MCF 10A (cell line): ENCODE measurements around the gene GASK1B. TPM values are rescaled to one million over a fixed set of nuclear protein-coding genes. Genes with fewer than 3 reads are reported as not detected.

Source experiments
- BruUV-seq: library from RNA; stranded (reverse); fragments of 400-500 nt; replicated peaks from 2 replicates; lab custom pipeline; 2021; lab: Mats Ljungman, UMichigan
- CTCF ChIA-PET: fragments of 300-600 bp; sonication (Branson Sonifier 250); formaldehyde crosslinking; extraction: SDS; loops from one replicate; lab custom pipeline; 2021; ENCODE audit warnings: antibody characterized with exemption, inconsistent platforms; lab: Yijun Ruan, JAX
- POLR2A ChIA-PET: fragments of 300-600, 350-650 bp; sonication (Branson Sonifier 250); formaldehyde crosslinking; extraction: SDS; loops from one replicate; lab custom pipeline; 2020; ENCODE audit warnings: antibody characterized with exemption, inconsistent platforms; lab: Yijun Ruan, JAX
- DNase-seq: peaks from one replicate; pipeline ENCODE4 v3.0.0-alpha.2; 2018; ENCODE audit not compliant: unreplicated experiment
- H3K27ac Mint-ChIP-seq: one replicate; pipeline ENCODE4 v1.8.0; 2022; ENCODE audit warnings: mild to moderate bottlenecking, low read depth, mixed read lengths; ENCODE audit not compliant: unreplicated experiment
- H3K27me3 Mint-ChIP-seq: one replicate; pipeline ENCODE4 v1.8.0; 2022; ENCODE audit warnings: mixed read lengths; ENCODE audit not compliant: insufficient read depth, unreplicated experiment
- H3K36me3 Mint-ChIP-seq: one replicate; pipeline ENCODE4 v1.8.0; 2022; ENCODE audit warnings: mild to moderate bottlenecking, moderate library complexity, mixed read lengths; ENCODE audit not compliant: insufficient read depth, unreplicated experiment
- H3K4me1 Mint-ChIP-seq: one replicate; pipeline ENCODE4 v1.8.0; 2022; ENCODE audit warnings: mixed read lengths; ENCODE audit not compliant: insufficient read depth, unreplicated experiment
- H3K4me3 Mint-ChIP-seq: one replicate; pipeline ENCODE4 v1.8.0; 2022; ENCODE audit warnings: mild to moderate bottlenecking, moderate library complexity, mixed read lengths; ENCODE audit not compliant: unreplicated experiment
- H3K9me3 Mint-ChIP-seq: one replicate; pipeline ENCODE4 v1.8.0; 2022; ENCODE audit warnings: mixed read lengths; ENCODE audit not compliant: unreplicated experiment
- intact Hi-C: fragments of 100-400 bp; cut with micrococcal nuclease; formaldehyde crosslinking; loops from 2 replicates; pipeline ENCODE4 v1.14.1; 2022
- total RNA-seq: library from RNA; stranded (reverse); gene quantifications from 2 replicates; pipeline ENCODE4 v1.2.3, GENCODE V29; 2022
- TF ChIP-seq, protein P1 (sequence below): fragments of 200-600 bp; IDR thresholded peaks from one replicate; pipeline ENCODE4 v1.8.0; 2022; ENCODE audit warnings: antibody characterized with exemption, mild to moderate bottlenecking; ENCODE audit not compliant: unreplicated experiment

Gene GASK1B
- total RNA-seq, 1 experiment from 2014 or later, result 9.7 TPM

DNA sequence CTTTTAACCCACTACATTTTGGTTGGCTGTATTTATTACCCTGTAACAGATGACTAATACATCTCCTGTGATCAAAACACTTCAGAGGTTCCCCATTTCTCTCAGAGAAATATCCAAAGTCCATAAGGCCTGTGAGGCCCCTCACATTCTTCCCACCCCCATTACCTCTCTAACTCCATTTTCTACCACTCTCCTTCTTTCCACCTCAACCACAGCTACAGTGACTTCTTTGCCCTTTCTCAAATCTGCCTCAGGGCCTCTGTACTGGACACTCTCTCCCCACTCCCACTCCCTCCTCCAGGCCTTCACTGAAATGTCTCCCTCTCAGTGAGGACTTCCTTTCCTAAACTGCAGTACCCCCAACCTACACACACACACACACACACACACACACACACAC is 29.1 kb upstream of the GASK1B start:
- no peak overlapping the region for H3K27ac Mint-ChIP-seq
- H3K4me1 Mint-ChIP-seq, result no peaks in the 10 kb centered on the region
- peaks cover 5% of the 10 kb centered on the region for H3K36me3 Mint-ChIP-seq
- no peak overlapping the region for H3K4me3 Mint-ChIP-seq
- POLR2A ChIA-PET, result interaction anchor here (0.9 kb wide), 1 partner anchor 8 kb away, joined by 3 read pairs; the partner anchor contains the start of gene TMEM144
- CTCF ChIA-PET, result interaction anchor here (0.7 to 2.3 kb wide), 2 partner anchors 9 to 12 kb away, joined by 5 to 13 read pairs; no protein-coding TSS in a partner anchor
- TF ChIP-seq, protein P1, sequence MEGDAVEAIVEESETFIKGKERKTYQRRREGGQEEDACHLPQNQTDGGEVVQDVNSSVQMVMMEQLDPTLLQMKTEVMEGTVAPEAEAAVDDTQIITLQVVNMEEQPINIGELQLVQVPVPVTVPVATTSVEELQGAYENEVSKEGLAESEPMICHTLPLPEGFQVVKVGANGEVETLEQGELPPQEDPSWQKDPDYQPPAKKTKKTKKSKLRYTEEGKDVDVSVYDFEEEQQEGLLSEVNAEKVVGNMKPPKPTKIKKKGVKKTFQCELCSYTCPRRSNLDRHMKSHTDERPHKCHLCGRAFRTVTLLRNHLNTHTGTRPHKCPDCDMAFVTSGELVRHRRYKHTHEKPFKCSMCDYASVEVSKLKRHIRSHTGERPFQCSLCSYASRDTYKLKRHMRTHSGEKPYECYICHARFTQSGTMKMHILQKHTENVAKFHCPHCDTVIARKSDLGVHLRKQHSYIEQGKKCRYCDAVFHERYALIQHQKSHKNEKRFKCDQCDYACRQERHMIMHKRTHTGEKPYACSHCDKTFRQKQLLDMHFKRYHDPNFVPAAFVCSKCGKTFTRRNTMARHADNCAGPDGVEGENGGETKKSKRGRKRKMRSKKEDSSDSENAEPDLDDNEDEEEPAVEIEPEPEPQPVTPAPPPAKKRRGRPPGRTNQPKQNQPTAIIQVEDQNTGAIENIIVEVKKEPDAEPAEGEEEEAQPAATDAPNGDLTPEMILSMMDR, result no peak
- no peak for DNase-seq
- no peaks in the 10 kb centered on the region for H3K9me3 Mint-ChIP-seq
- no peaks in the 10 kb centered on the region for H3K27me3 Mint-ChIP-seq
- intact Hi-C loops, result no loop called here
- BruUV-seq, result no TSS peak

DNA sequence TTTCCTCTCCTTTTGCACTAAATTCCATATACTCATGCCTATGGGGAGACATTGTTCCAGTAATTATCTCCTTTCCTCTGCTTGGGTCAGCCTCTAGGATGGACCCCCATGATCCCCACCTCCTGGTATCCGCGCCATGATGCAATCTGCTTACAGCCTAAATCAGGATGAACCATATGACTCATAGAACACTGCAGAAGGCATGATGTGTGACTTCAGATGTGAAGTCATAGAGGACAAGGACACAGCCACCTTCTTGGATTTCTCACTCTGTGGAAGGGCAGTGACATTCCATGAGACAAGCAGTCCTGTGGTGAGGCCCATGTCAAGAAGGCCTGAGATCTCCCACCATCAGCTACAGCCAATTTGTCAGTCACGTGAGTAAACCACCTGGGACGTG is 28.5 kb upstream of the GASK1B start:
- no TSS peak for BruUV-seq
- CTCF ChIA-PET, result interaction anchor here (2.3 kb wide), 1 partner anchor 8 kb away, joined by 13 read pairs; no protein-coding TSS in a partner anchor
- intact Hi-C loops, result no loop called here

DNA sequence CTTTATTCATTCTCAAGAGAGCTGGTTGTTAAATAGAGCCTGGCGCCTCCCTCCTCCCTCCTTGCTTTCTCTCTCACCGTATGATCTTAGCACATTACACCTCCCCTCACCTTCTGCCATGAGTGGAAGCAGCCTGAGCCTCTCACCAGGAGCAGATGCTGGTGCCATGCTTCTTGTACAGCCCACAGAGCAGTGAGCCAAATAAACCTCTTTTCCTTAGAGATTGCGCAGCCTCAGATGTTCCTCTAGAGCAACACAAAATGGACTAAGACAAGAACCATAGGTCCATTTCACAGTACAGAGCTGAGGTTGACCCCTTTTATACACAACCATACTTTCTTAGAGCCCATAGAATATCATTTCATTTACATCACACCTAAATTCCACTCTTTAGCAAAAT is 27.4 kb upstream of the GASK1B start:
- BruUV-seq, result no TSS peak
- no peak overlapping the region for H3K27ac Mint-ChIP-seq
- H3K36me3 Mint-ChIP-seq, result peaks cover 5% of the 10 kb centered on the region
- ChIA-PET CTCF (no interaction called here), POLR2A (interaction anchor here (1.8 kb wide), 1 partner anchor 10 kb away, joined by 6 read pairs; the partner anchor contains the start of gene TMEM144)
- H3K27me3 Mint-ChIP-seq, result no peaks in the 10 kb centered on the region
- H3K4me1 Mint-ChIP-seq, result no peaks in the 10 kb centered on the region
- TF ChIP-seq, protein P1, result no peak
- no peak overlapping the region for H3K4me3 Mint-ChIP-seq
- intact Hi-C loops, result no loop called here
- no peak for DNase-seq
- no peaks in the 10 kb centered on the region for H3K9me3 Mint-ChIP-seq

More for the DNA sequence above, 28.5 kb upstream of the GASK1B start:
- H3K9me3 Mint-ChIP-seq, result no peaks in the 10 kb centered on the region
- H3K4me1 Mint-ChIP-seq, result no peaks in the 10 kb centered on the region
- H3K4me3 Mint-ChIP-seq, result no peak overlapping the region
- H3K36me3 Mint-ChIP-seq, result peaks cover 5% of the 10 kb centered on the region
- H3K27me3 Mint-ChIP-seq, result no peaks in the 10 kb centered on the region
- POLR2A ChIA-PET, result no interaction called here
- TF ChIP-seq, protein P1, result no peak
- no peak overlapping the region for H3K27ac Mint-ChIP-seq
- DNase-seq, result no peak

DNA sequence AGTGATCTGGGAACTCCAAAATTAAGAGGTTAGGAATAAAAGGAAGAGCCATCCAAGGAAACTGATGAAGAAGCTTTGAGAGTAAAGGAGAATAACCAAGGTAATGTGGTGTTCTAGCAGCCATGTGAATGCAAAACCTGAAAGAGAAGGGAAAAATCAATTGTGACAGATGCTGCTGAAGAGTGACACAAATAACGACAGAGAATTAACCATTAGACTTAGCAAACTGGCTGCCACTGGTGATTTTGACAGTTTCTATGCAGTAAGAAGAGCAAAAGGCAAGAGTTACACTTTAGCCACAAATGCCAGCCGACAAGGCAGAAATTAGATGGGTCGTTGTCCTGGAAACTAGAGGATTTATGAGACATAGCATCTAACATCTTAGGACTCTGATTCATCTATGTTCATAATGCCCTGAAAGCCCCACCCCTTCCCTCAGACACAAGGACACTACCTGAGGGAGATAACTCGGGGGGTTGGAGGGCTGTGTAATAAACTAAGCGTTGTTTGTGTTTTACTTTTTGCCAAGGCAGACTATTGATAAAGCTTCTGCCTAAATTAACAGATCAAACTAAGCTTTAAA is 24.5 kb upstream of the GASK1B start:
- H3K4me3 Mint-ChIP-seq, result no peak overlapping the region
- no peaks in the 10 kb centered on the region for H3K27me3 Mint-ChIP-seq
- TF ChIP-seq, protein P1, result no peak
- H3K9me3 Mint-ChIP-seq, result no peaks in the 10 kb centered on the region
- DNase-seq, result no peak
- H3K36me3 Mint-ChIP-seq, result peaks cover 18% of the 10 kb centered on the region
- no TSS peak for BruUV-seq
- H3K4me1 Mint-ChIP-seq, result no peaks in the 10 kb centered on the region
- POLR2A ChIA-PET, result interaction anchor here (0.8 to 1.3 kb wide), 2 partner anchors 14 to 26 kb away, joined by 4 read pairs; no protein-coding TSS in a partner anchor
- CTCF ChIA-PET, result interaction anchor here (0.6 to 6.4 kb wide), 4 partner anchors 16 to 1335 kb away, joined by 3 to 56 read pairs (median 3); no protein-coding TSS in a partner anchor
- H3K27ac Mint-ChIP-seq, result no peak overlapping the region
- intact Hi-C loops, result no loop called here
